Stimulated activated CD4-positive, alpha-beta T cell treated with anti-CD3 and anti-CD28 coated beads, Interleukin-2, amount 100 ng/mL, for 48 hours (primary cell): ENCODE results near the gene ZNF335.
"Not testable (repeated sequence)": the region's sequence is repeated elsewhere in the genome, so short reads cannot be mapped to it uniquely, and the experiment has no call there.

Experiments used
- DNase-seq, 2 donors: peaks; one replicate each; pipeline ENCODE4 v3.0.0-alpha.2; 2020

The ZNF335 gene

GRCh38 chr20:45909336-45909808 lies 62.6 kb downstream of the ZNF335 start:
- DNase-seq = no peak

GRCh38 chr20:45908084-45908483 lies 63.9 kb downstream of the ZNF335 start:
- DNase-seq = no peak

DNA sequence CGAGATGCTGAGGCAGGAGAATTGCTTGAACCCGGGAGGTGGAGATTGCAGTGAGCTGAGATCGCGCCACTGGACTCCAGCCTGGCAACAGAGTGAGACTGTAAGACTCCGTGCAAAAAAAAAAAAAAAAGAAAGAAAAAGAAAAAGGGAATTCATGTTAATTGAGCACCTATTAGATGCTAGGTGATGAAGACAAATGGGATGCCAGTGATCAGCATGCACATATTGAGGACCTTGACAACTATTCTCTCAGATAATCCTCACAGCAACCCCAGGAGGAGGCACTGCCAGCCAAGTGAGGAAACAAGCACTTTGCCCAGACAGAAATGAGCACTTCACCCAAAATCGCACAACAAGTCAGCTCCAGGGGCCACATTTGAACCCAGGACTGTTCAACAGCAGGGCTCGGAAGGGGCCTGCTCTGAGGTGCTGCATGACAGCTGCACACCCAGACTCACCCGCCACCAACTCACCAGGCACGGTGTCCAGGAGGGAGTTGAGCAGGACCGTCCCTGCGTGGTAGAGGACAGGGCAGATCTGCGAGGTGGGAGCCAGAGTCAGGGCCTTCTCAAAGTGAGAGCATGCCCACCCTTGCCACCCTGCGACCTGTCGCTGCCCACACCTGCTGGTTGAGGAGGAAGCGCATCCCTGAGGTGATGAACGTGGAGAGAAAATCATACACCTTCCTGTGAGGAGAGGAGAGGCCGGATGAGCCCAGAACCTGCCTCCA lies 64.6 kb downstream of the ZNF335 start:
- DNase-seq = no peak

GRCh38 chr20:45905505-45906079 lies 66.4 kb downstream of the ZNF335 start:
- DNase-seq = no peak

DNA sequence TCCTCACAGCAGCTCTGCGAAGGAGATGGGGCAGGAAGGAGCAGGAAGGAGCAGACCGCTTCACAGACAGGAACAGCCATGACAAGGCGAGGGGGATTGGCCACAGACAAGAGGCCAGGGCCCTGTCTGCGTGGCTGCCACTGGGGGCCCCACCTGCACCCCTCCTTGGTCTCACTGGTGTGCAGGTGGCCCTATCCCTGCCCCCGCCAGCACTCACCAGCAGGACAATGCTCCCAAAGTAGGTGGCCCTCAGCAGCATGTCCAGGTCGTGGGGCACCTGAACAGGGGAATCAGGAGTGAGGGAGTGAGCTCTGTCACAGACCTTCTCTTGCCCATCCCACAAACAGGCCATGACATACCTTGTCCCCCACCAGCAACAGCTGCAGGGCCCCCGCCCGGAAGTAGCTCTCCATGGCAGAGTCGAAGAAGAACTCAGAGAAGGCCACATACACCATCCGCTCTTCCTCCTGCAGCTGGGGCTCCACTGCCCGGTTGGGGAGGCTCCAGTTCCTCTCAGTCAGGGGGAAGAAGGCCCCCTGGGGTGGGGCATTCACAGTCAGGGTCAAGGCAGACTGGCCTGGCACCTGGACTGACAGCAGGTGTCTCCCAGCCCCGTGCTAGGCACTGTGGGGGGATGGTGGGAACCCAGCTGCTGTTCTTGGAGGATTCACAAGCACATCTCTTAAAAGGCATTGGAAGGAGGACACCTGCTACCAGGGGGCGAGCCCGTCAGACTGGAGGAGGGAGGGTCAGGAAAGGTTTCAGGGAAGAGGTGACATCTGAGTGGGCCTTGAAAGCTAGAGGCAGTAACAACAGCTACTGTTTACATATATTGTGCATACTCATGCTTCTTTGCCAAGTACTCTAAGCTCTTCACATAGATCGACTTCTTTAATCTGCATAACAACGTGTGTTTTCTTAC lies 67.2 kb downstream of the ZNF335 start:
- no peak for DNase-seq

GRCh38 chr20:45902199-45902701 lies 69.8 kb downstream of the ZNF335 start:
- no peak for DNase-seq

- DNase-seq = not testable (repeated sequence)
Observed at GRCh38 chr20:45901332-45901731, 70.7 kb downstream of the ZNF335 start.

- DNase-seq = no peak
Observed at GRCh38 chr20:45899046-45899835, 72.8 kb downstream of the ZNF335 start.
